ENCODE results near the gene WASHC2A.
"Not testable (repeated sequence)": the region's sequence is repeated elsewhere in the genome, so short reads cannot be mapped to it uniquely, and the experiment has no call there.

WASHC2A gene

DNA sequence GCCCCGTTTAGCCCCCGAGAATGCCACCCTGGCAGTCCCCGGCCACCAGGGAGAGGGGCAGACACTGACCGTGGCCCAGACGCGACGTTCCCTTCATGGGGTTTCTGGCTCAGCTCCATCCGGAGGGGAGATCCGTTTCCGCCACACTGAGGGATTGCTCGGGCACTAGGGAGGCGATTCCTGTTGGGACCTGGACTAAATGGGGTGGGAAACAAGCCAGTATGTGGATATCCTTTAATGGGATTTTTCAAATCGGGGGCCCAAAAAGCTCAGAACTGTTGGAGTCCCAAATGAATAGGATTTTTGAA is 552 bp downstream of the WASHC2A start:
- not testable (repeated sequence) for DNase-seq (ENCODE audit: low spot score)

DNA sequence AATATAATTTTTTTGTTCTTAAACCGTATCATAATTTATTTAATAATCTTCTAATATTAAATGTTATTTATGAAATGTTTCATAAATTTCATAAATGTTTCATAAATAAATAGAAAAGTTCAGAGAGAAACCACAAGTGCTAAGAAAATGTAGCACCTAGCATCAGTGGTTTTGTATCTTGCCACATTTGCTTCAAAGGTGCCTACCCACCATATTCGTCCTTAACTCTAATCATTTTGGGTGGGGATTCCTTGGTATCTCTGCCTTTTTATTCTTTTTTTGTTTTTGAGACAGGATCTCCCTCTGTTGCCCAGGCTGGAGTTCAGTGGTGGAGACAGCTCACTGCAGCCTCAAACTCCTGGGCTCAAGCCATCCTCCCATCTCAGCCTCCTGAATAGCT is 7.4 kb downstream of the WASHC2A start:
- DNase-seq (ENCODE audit: low spot score) = not testable (repeated sequence)

DNA sequence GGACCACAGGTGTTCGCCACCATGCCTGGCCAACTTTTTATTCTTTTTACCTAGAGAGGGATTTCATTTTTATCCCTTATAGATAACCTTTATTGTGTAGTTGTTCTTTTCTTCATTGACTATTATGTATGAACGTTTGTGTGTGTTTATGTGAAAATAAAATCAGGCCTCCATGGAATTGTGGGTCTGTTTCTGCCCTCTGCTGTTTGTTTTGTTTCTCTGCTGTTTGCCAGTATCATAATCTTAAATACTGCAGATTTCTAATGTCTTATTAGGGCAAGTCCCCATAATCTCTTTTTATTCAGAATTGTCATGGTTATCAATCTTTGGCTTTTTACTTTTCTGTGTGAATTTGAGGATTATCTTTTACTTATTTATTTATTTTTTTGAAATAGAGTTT is 7.8 kb downstream of the WASHC2A start:
- DNase-seq (ENCODE audit: low spot score) = not testable (repeated sequence)

DNA sequence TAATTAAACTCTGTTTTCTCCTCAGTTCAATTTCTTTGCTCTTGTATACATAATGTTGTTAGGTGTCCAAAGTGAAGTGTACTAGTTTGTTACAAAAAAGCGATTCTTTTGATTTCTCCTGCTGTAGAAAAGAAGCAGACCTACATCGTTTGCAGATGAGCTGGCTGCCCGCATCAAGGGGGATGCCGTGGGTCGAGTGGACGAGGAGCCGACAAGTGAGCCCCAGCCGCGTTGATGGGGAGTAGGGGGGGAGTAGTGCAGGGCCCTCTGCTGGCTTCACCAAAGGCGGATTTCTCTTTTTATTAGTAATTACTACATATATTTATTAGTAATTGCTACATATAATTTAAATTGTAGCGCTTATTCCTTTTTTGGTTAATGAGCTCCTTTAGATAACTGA is 23.6 kb downstream of the WASHC2A start:
- not testable (repeated sequence) for DNase-seq (ENCODE audit: low spot score)

DNA sequence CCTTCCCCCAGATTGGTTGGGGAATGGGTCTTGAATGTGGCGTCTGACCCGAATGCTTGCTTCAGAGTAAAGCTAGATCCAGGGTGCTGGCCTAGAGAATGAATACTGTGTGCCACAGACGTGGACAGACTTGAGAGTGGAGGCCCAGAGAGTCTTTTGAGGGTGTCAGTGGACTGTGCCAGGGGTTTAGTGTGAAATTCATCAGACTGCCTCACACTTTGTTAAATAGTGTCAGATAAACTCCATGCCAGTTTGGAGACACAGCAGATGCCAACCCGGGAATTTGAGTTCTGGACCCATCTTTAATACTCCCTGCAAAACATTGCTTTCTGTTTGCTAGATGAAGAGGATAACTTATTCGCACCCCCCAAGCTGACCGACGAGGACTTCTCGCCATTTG is 25.2 kb downstream of the WASHC2A start:
- DNase-seq (ENCODE audit: low spot score) = not testable (repeated sequence)

DNA sequence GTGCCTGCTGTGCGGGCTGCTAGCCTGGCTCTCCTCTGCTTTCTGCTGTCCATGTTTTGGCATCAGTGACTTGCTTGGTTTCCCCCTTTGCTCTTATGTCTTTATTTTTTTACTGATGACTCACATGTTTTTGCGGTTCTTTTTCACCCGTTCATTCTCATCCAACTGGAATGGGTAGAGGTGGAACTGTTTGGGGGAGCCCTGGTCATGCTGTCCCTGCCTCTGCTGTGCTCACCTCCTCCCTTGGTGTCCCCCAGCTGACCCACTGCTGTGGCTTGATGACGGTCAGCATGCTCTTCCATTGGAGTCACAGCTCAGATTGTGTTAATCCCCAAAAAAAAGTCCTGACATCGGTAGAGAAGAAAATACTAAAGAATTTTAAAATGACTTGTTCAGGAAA is 26.9 kb downstream of the WASHC2A start:
- not testable (repeated sequence) for DNase-seq (ENCODE audit: low spot score)

DNA sequence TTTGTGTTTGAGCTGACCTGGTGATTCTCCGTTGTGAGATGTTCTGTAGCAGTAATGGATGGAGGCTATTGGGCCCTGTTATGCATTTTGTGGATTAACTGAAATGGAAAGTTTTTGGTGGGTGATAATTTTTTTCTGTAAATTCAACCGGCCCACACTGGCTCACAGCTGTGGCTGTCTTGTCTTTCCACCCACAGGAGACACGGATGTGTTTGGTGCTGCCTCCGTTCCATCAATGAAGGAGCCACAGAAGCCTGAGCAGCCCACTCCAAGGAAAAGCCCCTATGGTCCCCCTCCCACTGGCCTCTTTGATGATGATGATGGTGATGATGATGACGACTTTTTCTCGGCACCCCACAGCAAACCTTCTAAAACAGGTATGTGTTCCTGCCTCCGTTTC is 27.6 kb downstream of the WASHC2A start:
- DNase-seq (ENCODE audit: low spot score) = not testable (repeated sequence)

DNA sequence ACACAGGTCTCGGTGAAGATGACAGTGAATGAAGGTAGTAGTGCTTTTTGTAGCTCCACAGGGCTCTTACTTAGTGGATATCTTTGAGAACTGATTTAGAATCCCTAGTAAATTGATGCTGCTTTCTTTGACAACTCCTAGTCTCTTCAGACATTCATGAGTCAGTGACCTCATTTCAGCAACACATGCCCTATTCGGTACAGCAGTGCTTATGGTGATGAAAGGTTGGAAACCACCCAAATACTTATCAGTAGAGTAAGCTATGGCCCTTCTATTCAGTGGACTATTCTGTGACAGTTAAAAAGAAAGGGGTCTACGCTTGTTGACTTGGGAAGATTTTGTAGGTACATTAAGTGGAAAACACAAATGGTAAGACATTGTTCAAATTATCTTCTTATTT is 29.0 kb downstream of the WASHC2A start:
- DNase-seq (ENCODE audit: low spot score) = not testable (repeated sequence)

DNA sequence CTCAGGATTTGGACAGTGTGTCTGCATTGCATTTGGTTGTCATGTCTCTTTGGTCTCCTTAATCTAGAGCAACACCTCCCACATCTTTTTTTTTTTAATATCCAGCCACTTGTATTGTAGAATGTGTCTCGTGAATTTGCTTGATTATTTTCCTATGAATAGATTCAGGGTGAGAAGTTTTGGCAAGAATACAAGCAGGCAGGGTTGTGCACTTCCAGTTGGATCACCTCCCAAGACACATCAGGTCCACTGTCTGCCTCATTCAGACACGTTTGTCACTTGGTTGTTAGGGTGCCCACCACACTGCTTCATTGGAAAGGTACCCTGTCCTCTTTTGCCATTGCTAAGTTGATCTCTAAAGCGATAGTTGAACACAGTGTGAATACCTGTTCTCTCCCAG is 30.9 kb downstream of the WASHC2A start:
- DNase-seq (ENCODE audit: low spot score) = not testable (repeated sequence)

DNA sequence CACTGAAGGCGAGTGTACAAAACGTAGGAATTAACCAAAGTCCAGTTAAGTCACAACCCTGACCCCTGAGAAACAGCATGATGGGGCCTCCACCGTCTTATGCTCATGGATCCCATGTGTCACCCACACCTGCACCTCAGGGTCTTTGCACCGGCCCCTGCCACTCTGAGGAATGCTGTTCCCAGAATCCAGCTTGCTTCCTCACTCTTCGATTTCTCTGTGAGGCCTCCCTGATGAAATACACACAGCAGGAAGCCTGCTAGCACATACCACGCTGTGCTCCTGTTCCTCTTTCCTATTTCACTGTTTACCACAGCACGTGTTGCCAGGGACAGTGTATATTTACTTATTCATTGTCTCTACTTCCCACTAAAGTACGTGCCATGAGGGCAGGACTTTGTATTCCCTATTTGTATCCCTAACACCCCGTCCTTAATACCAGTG is 33.4 kb downstream of the WASHC2A start:
- DNase-seq (ENCODE audit: low spot score) = not testable (repeated sequence)

DNA sequence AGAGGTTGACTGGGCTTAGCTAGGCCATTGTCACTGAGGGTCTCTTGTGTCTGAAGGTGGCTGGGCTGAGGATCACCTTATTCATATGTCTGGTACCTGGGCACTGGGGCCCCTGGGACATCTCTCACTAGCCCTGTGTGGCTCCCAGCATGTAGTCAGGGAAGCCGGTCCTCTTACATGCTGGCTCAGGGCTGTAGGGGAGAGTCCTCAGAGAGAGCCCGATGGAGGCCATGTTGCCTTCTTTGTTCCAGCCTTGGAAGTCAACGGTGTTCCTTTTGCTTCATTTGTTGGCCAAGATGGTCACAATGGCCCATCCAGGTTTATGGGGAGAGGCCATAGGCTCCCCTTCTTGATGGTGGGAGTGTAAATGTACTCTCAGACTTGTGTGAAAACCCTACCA is 34.0 kb downstream of the WASHC2A start:
- DNase-seq (ENCODE audit: low spot score) = not testable (repeated sequence)

DNA sequence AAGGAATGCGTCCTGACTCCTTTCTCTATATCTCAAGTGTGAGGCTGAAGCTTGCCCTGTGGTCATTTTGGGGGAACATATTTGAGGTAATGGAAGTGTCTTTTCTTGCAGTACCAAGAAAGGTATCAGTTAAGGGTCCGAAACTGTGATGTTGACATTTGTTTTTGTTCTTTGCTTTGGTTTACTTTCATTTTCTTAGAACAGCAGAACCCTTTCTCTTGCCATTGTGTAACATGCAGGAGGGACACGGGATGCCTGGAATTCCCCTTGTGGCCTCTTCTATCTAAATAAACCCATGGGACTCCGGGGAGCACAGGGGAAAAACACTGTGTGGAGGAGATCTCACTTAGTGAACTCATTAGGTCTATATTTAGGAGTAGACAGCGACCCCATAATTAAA is 34.5 kb downstream of the WASHC2A start:
- not testable (repeated sequence) for DNase-seq (ENCODE audit: low spot score)

DNA sequence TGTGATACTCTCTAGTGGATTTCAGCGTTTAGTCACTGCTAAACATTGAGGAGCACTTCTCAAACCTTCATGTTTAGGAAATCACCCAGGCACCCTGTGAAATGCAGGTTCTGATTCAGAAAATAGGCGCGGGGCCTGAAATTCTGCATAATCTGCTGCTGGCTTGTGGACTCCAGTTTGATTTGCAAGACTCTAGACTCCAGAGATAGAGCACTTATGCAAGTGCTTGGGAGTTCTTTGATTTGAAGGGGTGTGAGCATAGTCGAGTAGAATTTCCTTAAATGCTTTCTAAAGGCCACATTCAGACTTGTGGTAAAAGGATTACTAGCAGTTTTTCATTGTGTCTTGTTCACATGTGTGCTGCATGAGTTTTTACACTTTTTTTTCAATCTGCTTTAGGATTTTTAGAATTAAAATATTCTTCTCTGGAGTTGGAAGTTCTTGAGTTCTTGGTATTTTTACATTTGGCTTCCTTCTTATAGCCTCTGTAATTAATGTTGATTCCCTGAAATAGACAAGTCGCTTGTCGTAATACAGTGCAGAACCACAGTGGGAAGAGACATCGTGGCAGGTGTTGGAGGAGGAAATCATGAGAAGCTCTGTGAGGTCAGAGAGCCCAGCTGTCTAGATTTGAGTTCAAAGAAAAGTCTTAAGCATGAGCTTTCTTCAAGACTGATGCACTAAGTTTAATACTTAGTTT is 41.4 kb downstream of the WASHC2A start:
- not testable (repeated sequence) for DNase-seq (ENCODE audit: low spot score)

DNA sequence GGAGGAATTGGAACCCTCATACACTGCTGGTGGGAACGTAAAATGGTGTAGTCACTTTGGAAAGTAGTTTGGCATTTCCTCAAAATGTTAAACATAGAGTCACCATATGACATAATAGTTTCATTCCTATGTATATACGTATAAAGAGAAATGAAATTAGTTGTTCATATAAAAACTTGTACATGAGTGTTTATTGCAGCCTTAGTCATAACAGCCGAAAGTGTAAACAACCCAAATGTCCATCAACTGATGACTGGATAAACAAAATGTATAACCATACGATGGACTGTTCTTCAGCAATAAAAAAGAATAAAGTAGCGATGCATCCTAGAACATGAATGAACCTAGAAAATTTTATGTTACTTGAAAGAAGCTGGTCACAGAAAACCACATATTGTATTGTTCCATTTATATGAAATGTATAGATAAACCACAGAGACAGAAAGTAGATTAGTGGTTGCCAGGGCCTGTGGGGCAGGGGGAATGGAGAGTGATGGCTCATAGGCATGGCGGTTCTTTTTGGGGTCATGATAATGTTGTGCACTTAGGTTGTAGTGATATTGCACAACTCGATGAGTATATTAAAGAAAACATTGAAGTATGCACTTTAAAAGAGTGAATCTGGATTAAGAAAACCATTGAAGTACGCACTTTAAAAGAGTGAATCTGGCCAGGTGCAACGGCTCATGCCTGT is 44.8 kb downstream of the WASHC2A start:
- DNase-seq (ENCODE audit: low spot score) = not testable (repeated sequence)

DNA sequence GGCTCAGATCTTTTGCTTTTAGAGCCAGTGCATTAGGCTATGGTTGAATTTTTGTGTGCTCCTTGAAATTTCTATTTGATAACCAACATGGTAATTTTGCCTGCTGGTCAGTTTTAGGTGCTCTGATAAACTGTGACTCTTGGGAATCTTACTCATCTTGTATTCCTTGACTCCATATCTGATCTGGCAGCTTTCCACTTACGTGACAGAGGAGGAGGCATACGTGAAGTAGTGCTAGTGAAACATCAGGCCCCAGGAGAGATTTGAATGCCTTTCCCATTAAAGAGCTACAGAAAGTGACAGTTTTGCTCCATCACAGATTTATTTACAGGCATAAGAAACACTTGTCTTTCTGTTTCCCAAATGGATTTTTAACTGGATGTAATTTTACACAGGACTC is 59.0 kb downstream of the WASHC2A start:
- DNase-seq (ENCODE audit: low spot score) = not testable (repeated sequence)

DNA sequence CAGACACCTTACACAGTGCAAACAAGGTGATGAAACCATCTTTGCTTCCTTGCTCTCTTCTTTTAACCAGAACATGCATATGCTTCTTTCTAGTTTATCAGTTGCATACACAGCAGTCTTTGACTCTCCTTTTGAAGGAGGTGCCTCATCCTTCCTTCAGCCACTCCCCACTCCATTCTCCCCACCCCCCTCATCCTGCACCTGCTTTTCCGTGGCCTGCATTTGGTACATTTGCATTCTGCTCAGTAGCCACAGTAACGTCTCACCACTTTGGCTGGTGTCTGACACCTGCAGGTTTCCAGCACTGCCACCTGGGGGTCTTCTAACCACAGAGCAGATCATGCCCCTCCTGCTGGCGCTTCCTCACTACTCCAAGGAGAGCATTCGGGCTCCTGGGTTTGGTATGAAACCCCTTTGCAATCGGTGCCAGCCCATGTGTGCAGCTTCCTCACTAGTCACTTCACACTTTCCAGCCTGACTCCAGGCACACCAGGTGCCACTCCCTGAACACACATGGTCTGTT is 60.1 kb downstream of the WASHC2A start:
- DNase-seq (ENCODE audit: low spot score) = not testable (repeated sequence)

DNA sequence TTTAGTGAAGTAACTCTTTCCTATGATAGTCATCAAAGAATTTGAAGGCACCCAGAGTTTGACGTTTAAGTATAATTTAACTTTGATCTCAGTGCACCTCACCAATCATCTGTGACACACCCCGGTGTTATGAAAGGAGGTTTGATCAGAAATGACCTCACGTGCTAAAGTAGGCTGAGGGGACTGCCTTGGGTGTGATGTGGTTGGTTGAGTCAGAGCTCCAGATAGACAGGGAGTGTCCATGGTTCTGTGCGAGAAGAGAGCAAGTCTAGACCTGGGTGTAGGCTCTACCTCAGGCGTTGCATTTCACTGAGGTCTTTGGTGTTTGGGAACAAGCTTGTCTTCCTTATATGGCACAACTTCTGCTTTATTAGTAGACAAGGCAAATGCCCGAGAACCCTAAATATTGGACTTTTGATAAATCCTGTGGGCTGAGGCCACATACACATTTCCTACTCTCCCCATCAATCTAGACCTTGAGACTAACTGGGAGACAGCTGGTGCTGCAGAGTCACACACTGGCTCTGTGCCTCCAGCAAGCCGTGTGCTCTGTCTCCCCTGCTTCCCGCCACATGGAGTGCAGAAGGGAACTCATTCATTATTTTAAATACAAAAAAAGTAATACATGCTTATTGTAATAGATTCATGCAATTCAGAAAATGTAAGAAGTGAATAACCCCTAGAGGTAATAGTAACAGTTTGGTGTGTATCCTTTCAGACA is 63.7 kb downstream of the WASHC2A start:
- not testable (repeated sequence) for DNase-seq (ENCODE audit: low spot score)

DNA sequence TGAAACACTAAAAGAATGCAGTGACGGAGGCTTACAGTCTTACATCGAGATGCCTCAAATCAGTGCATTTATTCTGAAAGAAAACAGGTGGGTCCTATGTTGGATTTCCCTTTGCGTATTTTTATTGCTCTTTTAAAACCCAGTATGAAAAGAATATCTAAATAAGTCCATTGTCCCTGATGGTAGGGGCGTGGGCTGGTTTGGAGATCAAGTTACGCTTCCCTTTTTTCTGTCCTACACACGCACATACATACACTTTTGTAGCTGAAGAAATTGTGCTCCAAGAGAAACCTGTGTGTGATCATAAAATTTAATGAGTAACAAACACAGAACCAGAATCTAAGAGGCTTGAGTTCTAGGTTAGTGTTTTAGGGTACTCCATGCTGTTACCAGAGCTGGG is 64.6 kb downstream of the WASHC2A start:
- not testable (repeated sequence) for DNase-seq (ENCODE audit: low spot score)

DNA sequence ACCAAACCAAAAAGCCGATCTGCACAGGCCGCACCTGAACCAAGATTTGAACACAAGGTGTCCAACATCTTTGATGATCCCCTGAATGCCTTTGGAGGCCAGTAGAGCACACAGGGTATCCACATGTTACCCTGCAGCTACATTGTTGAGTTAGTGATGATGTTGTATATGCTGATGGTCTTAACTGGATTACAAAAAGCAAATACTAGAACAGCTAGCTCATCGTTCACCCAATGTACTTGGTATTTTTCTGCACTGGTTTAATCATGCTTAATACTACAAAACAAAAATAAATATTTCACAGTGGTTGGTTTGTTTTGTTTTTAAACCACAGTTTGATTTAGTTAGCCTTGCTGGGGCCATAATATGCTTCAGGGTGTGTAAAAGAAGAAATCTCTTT is 65.1 kb downstream of the WASHC2A start:
- not testable (repeated sequence) for DNase-seq (ENCODE audit: low spot score)

DNA sequence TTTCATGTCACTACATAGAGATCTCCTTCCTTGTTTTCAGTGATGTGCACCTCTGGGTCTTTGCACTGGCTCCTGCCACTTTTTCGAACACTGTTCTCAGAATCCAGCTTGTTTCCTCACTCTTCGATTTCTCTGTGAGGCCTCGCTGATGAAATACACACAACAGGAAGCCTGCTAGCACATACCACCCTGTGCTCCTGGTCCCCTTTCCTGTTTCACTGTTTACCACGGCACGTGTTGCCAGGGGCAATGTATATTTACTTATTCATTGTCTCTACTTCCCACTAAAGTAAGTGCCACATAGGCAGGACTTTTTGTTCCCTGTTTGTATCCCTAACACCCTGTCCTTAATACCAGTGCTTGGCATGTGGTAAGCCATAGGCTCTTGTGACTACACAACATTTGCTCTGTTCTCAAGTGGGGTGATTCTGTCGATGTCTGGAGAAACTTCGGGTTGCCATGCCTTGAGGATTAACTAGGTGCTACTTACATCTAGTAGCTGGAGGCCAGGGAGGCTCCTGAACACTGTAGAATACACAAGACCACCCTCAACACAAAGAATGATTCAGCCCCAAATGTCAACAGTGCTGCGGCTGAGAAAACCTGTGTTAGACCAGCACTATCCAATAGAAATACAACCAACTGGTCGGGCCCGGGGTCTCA is 75.9 kb downstream of the WASHC2A start:
- not testable (repeated sequence) for DNase-seq (ENCODE audit: low spot score)

DNA sequence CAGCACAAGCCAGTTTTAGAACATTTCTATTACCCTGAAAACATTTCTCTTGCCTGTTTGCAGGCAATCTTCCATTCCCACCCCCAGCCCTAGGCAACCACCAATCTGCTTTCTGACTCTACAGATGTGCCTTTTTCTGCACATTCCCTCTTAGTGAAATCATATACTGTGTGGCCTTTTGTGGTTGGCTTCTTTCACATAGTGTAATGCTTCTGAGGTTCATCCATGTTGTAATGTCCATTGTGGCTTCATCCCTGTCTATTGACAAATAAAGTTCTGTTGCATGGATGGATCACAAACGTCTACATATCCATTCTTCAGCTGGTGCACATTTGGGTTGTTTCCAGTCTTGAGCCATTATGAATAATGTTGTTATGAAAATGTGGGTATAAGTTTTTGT is 77.8 kb downstream of the WASHC2A start:
- DNase-seq (ENCODE audit: low spot score) = not testable (repeated sequence)

DNA sequence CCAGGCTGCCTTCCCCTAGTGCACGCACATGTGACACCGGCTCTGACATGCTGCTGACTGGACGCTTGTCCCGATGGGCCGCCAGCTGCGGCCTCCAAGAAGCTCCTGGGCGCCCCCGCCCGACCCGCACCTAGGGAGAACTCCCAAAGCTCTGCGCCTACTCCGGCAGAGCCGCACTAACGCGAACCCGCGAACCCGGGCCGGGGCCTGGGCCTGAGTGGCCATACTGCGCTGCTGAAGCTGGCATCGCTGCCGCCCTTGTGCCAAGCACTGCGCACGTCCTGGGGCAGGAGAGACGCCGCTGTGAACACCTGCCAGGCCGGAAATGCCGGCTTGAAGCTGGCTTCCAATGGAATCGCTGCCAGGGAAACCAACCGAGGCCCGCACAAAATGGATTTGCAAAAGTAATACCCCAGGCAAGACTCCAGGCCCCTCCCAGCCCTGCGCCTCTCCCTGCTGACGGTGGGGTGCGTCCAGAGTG is 85.1 kb downstream of the WASHC2A start:
- peak; percentile 18 for DNase-seq (ENCODE audit: low spot score)

All from iPS-NIHi11 (cell line).